GM10248 (cell line): Measurements from ENCODE around the gene ARMC12.

ENCODE experiments used
- CTCF ChIA-PET: fragments of 300-600 bp; sonication (Branson Sonifier 250); formaldehyde crosslinking; extraction: SDS; loops from one replicate; lab custom pipeline; 2021; ENCODE audit warnings: antibody characterized with exemption; lab: Yijun Ruan, JAX
- POLR2A ChIA-PET: fragments of 350-650 bp; sonication (Branson Sonifier 250); formaldehyde crosslinking; extraction: SDS; loops from one replicate; lab custom pipeline; 2020; ENCODE audit warnings: antibody characterized with exemption; lab: Yijun Ruan, JAX
- DNase-seq: peaks from one replicate; pipeline ENCODE4 v3.0.0; 2012; ENCODE audit errors: extremely low spot score
- TF ChIP-seq, protein P1 (sequence below): IDR thresholded peaks from 2 replicates; pipeline ENCODE4 v1.5.1; 2012; ENCODE audit warnings: mild to moderate bottlenecking, low read depth; ENCODE audit errors: extremely low read depth, missing control alignments, control extremely low read depth

Gene ARMC12

DNA sequence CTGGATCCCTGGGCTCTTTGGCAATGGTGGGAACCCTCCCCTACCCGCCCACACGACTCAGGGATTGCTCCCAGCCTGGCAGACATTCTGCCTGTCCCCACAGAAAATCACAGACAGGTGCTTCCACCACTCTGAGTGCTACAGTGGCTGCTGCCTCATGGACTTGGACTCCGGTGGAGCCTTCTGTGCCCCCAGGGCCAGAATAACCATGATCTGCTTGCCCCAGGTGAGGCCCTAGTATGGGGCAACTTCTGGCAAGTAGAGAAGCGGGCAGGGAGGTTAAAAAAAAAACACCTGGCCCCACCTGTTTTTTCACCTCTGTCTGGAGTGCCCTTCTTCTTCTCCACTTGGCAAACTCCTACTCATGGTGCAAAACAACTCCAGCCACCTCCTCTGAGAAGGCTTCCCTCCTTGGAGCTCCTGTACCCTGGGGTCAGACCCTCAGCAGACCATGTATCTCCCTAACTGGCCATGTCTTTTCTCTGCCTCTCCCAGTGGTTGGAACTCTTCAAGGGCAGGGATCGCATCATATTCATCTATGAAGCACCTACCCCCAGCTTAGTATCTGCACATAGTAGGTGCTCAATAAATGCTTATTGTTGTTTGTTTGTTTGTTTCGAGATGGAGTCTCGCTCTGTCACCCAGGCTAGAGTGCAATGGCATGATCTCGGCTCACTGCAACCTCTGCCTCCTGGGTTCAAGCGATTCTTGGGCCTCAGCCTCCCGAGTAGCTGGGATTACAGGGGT lies 40.7 kb downstream of the ARMC12 start:
- POLR2A ChIA-PET: no interaction called here
- TF ChIP-seq, protein P1, sequence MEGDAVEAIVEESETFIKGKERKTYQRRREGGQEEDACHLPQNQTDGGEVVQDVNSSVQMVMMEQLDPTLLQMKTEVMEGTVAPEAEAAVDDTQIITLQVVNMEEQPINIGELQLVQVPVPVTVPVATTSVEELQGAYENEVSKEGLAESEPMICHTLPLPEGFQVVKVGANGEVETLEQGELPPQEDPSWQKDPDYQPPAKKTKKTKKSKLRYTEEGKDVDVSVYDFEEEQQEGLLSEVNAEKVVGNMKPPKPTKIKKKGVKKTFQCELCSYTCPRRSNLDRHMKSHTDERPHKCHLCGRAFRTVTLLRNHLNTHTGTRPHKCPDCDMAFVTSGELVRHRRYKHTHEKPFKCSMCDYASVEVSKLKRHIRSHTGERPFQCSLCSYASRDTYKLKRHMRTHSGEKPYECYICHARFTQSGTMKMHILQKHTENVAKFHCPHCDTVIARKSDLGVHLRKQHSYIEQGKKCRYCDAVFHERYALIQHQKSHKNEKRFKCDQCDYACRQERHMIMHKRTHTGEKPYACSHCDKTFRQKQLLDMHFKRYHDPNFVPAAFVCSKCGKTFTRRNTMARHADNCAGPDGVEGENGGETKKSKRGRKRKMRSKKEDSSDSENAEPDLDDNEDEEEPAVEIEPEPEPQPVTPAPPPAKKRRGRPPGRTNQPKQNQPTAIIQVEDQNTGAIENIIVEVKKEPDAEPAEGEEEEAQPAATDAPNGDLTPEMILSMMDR: no peak
- DNase-seq: no peak
- CTCF ChIA-PET: interaction anchor here (1.1 kb wide), 1 partner anchor 26 kb away, joined by 3 read pairs; no protein-coding TSS in a partner anchor

DNA sequence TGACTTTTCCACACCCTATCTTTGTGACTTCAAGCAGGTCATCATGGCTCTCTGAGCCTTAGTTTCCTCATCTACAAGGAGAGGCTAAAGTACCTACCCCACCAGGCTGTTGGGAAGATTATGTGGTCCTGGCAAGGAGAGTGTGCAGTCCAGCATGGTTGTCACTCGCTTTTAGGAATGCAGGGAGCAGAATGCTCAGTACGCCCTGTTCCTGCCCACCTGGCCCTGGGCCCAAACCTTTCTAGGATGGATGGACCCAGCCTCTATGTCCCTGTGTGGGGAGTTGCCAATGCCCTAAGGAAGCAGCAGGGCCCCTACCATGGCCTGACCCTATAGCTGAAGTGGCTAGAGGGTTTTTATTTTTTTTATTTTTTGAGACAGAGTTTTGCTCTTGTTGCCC lies 41.6 kb downstream of the ARMC12 start:
- ChIA-PET CTCF (interaction anchor here (0.7 to 1.1 kb wide), 2 partner anchors 9 to 27 kb away, joined by 3 read pairs; no protein-coding TSS in a partner anchor), POLR2A (no interaction called here)
- no peak for DNase-seq
- TF ChIP-seq, protein P1: no peak

DNA sequence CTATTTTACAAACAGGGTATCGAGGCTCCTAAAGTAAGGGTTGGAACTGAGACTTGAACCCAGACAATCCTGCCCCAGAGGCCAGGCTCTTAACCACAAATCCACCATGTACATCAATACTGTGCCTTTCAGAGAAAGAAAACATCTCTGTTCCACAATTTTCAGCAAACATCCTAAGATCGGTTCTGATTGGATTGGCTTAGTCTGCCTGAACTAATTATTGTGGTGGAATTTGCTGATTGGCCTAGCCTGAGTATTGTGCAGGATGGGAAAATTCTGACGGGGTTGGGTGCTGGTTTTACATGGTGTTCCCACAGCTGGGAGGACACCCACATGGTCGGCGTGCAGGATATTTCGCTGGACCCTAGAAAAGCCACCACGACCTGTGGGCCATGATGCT lies 43.9 kb downstream of the ARMC12 start, which contains the start of gene CLPSL1:
Gene CLPSL1, plus strand, starts transcription at position 301 of the 400 bp plus-strand sequence. Its CDS starts 92 bp downstream, at position 393.
- TF ChIP-seq, protein P1: no peak
- DNase-seq: no peak
- POLR2A ChIA-PET: no interaction called here
- CTCF ChIA-PET: no interaction called here

DNA sequence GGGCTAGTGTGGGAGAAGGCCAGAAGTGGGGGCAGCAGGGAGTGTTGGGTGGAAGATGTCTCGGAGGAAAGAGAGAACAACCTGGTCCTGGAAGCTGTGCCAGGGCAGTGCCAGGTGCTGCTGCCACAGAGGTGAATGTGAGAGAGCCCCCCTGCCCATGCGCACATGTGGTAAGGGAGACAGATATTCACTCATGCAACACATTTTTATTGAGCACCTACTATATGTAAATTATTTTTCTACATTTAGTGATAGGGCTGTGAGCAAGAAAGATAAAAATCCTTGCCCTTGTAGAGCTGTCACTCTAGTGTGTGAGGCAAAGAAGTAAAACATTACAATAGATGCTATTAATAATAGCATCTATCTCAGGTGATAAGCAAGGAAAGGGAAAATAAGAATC lies 44.5 kb downstream of the ARMC12 start:
- DNase-seq: no peak
- CTCF ChIA-PET: no interaction called here
- POLR2A ChIA-PET: no interaction called here
- TF ChIP-seq, protein P1: no peak

DNA sequence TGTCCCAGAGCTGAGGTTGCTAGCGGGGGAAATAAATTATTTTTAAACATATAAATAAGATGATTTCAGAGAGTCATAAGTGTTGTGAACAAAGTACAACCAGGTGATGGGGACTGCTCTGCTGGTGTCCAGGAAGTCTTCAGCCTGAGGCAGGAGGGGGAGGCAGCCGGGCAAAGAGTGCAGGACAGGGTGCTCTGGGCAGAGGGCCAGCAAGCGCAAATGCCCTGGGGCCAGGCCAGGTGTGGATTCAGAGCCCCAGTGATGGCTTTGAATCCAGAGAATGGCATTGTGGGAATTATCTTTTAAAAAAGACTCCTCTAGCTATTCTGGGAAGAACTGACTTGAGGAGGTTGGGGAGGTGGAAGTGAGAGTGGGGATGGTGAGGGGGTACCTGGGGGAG lies 45.6 kb downstream of the ARMC12 start:
- ChIA-PET POLR2A (no interaction called here), CTCF (no interaction called here)
- TF ChIP-seq, protein P1: no peak
- DNase-seq: no peak

DNA sequence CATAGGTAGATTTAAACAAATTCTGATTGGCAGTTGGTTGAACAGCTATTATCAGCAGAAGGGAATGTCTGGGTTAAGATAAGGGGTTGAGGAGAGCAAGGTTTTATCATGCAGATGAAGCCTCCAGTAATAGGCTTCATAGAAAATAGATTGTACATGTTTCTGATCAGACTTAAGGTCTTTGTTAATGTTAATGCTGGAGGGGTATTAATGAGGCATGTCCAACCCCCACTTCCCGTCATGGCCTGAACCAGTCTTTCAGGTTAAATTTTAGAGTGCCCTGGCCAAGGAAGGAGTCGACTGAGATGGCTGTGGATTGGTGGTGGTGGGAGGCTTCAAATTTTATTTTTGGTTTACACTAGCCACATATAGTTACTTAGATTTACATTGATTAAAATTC lies 47.4 kb downstream of the ARMC12 start:
- ChIA-PET POLR2A (no interaction called here), CTCF (no interaction called here)
- TF ChIP-seq, protein P1: no peak
- DNase-seq: no peak
